Measurements from ENCODE around the gene DMP1. TPM values are rescaled to one million over a fixed set of nuclear protein-coding genes. Genes with fewer than 3 reads are reported as not detected.

The DMP1 gene
- total RNA-seq, 1 donor from 2014 or later = 3.0 TPM

- Mint-ChIP-seq H3K4me3 (ENCODE audit: unreplicated experiment) (no peak overlapping the region), H3K9me3 (ENCODE audit: unreplicated experiment) (peaks cover 1% of the 10 kb centered on the region), H3K27me3 (ENCODE audit: unreplicated experiment) (no peaks in the 10 kb centered on the region), H3K36me3 (ENCODE audit: unreplicated experiment) (no peaks in the 10 kb centered on the region), H3K4me1 (ENCODE audit: low read depth, unreplicated experiment) (peaks cover 4% of the 10 kb centered on the region), H3K27ac (ENCODE audit: unreplicated experiment) (no peak overlapping the region)
- no peak for DNase-seq
- no peak for TF ChIP-seq CTCF (IDR thresholded peaks at IDR 0.05; ENCODE audit: partially characterized antibody, unreplicated experiment)
Measured at GRCh38 chr4:87632469-87632868, 17.6 kb upstream of the DMP1 start.

GRCh38 chr4:87633243-87633642 is 16.8 kb upstream of the DMP1 start:
- H3K4me1 Mint-ChIP-seq (ENCODE audit: low read depth, unreplicated experiment) = no peaks in the 10 kb centered on the region
- no peak for TF ChIP-seq CTCF (IDR thresholded peaks at IDR 0.05; ENCODE audit: partially characterized antibody, unreplicated experiment)
- no peaks in the 10 kb centered on the region for H3K27me3 Mint-ChIP-seq (ENCODE audit: unreplicated experiment)
- no peaks in the 10 kb centered on the region for H3K36me3 Mint-ChIP-seq (ENCODE audit: unreplicated experiment)
- H3K27ac Mint-ChIP-seq (ENCODE audit: unreplicated experiment) = no peak overlapping the region
- H3K4me3 Mint-ChIP-seq (ENCODE audit: unreplicated experiment) = no peak overlapping the region
- H3K9me3 Mint-ChIP-seq (ENCODE audit: unreplicated experiment) = peaks cover 1% of the 10 kb centered on the region
- no peak for DNase-seq

GRCh38 chr4:87644286-87644685 is 5.8 kb upstream of the DMP1 start:
- no peaks in the 10 kb centered on the region for H3K27me3 Mint-ChIP-seq (ENCODE audit: unreplicated experiment)
- H3K4me3 Mint-ChIP-seq (ENCODE audit: unreplicated experiment) = no peak overlapping the region
- no peaks in the 10 kb centered on the region for H3K36me3 Mint-ChIP-seq (ENCODE audit: unreplicated experiment)
- H3K9me3 Mint-ChIP-seq (ENCODE audit: unreplicated experiment) = no peaks in the 10 kb centered on the region
- no peak for DNase-seq
- H3K27ac Mint-ChIP-seq (ENCODE audit: unreplicated experiment) = no peak overlapping the region
- no peaks in the 10 kb centered on the region for H3K4me1 Mint-ChIP-seq (ENCODE audit: low read depth, unreplicated experiment)
- TF ChIP-seq CTCF (IDR thresholded peaks at IDR 0.05; ENCODE audit: partially characterized antibody, unreplicated experiment) = no peak

- Mint-ChIP-seq H3K36me3 (ENCODE audit: unreplicated experiment) (no peaks in the 10 kb centered on the region), H3K4me3 (ENCODE audit: unreplicated experiment) (no peak overlapping the region), H3K27ac (ENCODE audit: unreplicated experiment) (no peak overlapping the region), H3K4me1 (ENCODE audit: low read depth, unreplicated experiment) (no peaks in the 10 kb centered on the region), H3K27me3 (ENCODE audit: unreplicated experiment) (no peaks in the 10 kb centered on the region), H3K9me3 (ENCODE audit: unreplicated experiment) (no peaks in the 10 kb centered on the region)
- DNase-seq = no peak
- TF ChIP-seq CTCF (IDR thresholded peaks at IDR 0.05; ENCODE audit: partially characterized antibody, unreplicated experiment) = no peak
Measured at GRCh38 chr4:87650938-87651337, 858 bp downstream of the DMP1 start.

GRCh38 chr4:87651941-87652340 is 1.9 kb downstream of the DMP1 start:
- H3K4me3 Mint-ChIP-seq (ENCODE audit: unreplicated experiment) = no peak overlapping the region
- DNase-seq = no peak
- H3K9me3 Mint-ChIP-seq (ENCODE audit: unreplicated experiment) = no peaks in the 10 kb centered on the region
- H3K4me1 Mint-ChIP-seq (ENCODE audit: low read depth, unreplicated experiment) = no peaks in the 10 kb centered on the region
- no peaks in the 10 kb centered on the region for H3K27me3 Mint-ChIP-seq (ENCODE audit: unreplicated experiment)
- no peaks in the 10 kb centered on the region for H3K36me3 Mint-ChIP-seq (ENCODE audit: unreplicated experiment)
- H3K27ac Mint-ChIP-seq (ENCODE audit: unreplicated experiment) = no peak overlapping the region
- no peak for TF ChIP-seq CTCF (IDR thresholded peaks at IDR 0.05; ENCODE audit: partially characterized antibody, unreplicated experiment)
